Neural crest cell (in vitro differentiated cells): ENCODE measurements around the gene GGA3. TPM values are rescaled to one million over a fixed set of nuclear protein-coding genes. Genes with fewer than 3 reads are reported as not detected.

Source experiments
- DNase-seq: peaks from one replicate; pipeline ENCODE4 v3.0.0; 2021; ENCODE audit warnings: low read depth, mixed read lengths, low spot score
- H3K27ac Mint-ChIP-seq: one replicate; pipeline ENCODE4 v1.8.0; 2021; ENCODE audit warnings: mild to moderate bottlenecking, mixed read lengths; ENCODE audit not compliant: unreplicated experiment
- H3K27me3 Mint-ChIP-seq: 2 replicates; pipeline ENCODE4 v1.8.0; 2021; ENCODE audit warnings: low read depth, mild to moderate bottlenecking, mixed read lengths
- H3K36me3 Mint-ChIP-seq: 2 replicates; pipeline ENCODE4 v1.8.0; 2021; ENCODE audit warnings: low read depth, mild to moderate bottlenecking, mixed read lengths
- H3K4me1 Mint-ChIP-seq: 2 replicates; pipeline ENCODE4 v1.8.0; 2021; ENCODE audit warnings: mixed read lengths
- H3K4me3 Mint-ChIP-seq: one replicate; pipeline ENCODE4 v1.8.0; 2021; ENCODE audit warnings: mild to moderate bottlenecking, mixed read lengths
- H3K9me3 Mint-ChIP-seq: 2 replicates; pipeline ENCODE4 v1.8.0; 2021; ENCODE audit warnings: mixed read lengths
- CTCF ChIP-seq: fragments of 200-600 bp; sonication (generic); conservative IDR thresholded peaks from 2 replicates; pipeline ENCODE4 v1.5.0; 2021; ENCODE audit warnings: antibody characterized with exemption, mild to moderate bottlenecking
- total RNA-seq: library from RNA; stranded (reverse); gene quantifications from 2 replicates; pipeline ENCODE4 v1.2.1, GENCODE V29; 2021

GGA3 gene
- total RNA-seq, 1 donor from 2014 or later = 59.0 TPM

- Mint-ChIP-seq H3K4me1 (no peaks in the 10 kb centered on the region), H3K36me3 (no peaks in the 10 kb centered on the region), H3K9me3 (no peaks in the 10 kb centered on the region), H3K27ac (no peak overlapping the region), H3K27me3 (no peaks in the 10 kb centered on the region), H3K4me3 (no peak overlapping the region)
- DNase-seq = no peak
- TF ChIP-seq CTCF = no peak
Measured at GRCh38 chr17:75194879-75195278, 66.5 kb downstream of the GGA3 start.

GRCh38 chr17:75191584-75191983 is 69.8 kb downstream of the GGA3 start:
- Mint-ChIP-seq H3K27me3 (peaks cover 5% of the 10 kb centered on the region), H3K4me3 (no peak overlapping the region), H3K36me3 (no peaks in the 10 kb centered on the region), H3K9me3 (no peaks in the 10 kb centered on the region), H3K4me1 (no peaks in the 10 kb centered on the region), H3K27ac (no peak overlapping the region)
- no peak for TF ChIP-seq CTCF
- DNase-seq = no peak

- peaks cover 4% of the 10 kb centered on the region for H3K9me3 Mint-ChIP-seq
- no peak overlapping the region for H3K4me3 Mint-ChIP-seq
- no peak for DNase-seq
- no peak overlapping the region for H3K27ac Mint-ChIP-seq
- H3K4me1 Mint-ChIP-seq = peaks cover 10% of the 10 kb centered on the region
- no peak for TF ChIP-seq CTCF
- peaks cover 5% of the 10 kb centered on the region for H3K27me3 Mint-ChIP-seq
- H3K36me3 Mint-ChIP-seq = peaks cover 6% of the 10 kb centered on the region
Measured at GRCh38 chr17:75188614-75189013, 72.8 kb downstream of the GGA3 start.

Other genes with a start within 250 kb of the GGA3 start
- gene MRPL58, start 248.9 kb downstream of the GGA3 start, total RNA-seq = 35.3 and 37.6 TPM in 2 replicates
- 198 and 208 TPM in 2 replicates for gene ATP5PD, start 214.6 kb downstream of the GGA3 start, total RNA-seq
- 35.2 and 37.8 TPM in 2 replicates for gene KCTD2, start 214.4 kb downstream of the GGA3 start, total RNA-seq
- gene SLC16A5, start 173.7 kb downstream of the GGA3 start, total RNA-seq = 6.0 and 7.3 TPM in 2 replicates
- gene ARMC7, start 151.6 kb downstream of the GGA3 start, total RNA-seq = 15.6 and 15.8 TPM in 2 replicates
- 68.0 and 70.2 TPM in 2 replicates for gene NT5C, start 129.9 kb downstream of the GGA3 start, total RNA-seq
- gene JPT1, start 107.1 kb downstream of the GGA3 start, total RNA-seq = 319 and 334 TPM in 2 replicates
- 773 and 776 TPM in 2 replicates for gene SUMO2, start 78.6 kb downstream of the GGA3 start, total RNA-seq
- 122 and 126 TPM in 2 replicates for gene NUP85, start 55.9 kb downstream of the GGA3 start, total RNA-seq
- 84.7 and 86.4 TPM in 2 replicates for gene MRPS7, start 273 bp upstream of the GGA3 start, total RNA-seq
- 13.8 and 15.9 TPM in 2 replicates for gene MIF4GD, start 9.6 kb upstream of the GGA3 start, total RNA-seq
- 15.7 and 18.6 TPM in 2 replicates for gene SLC25A19, start 27.8 kb upstream of the GGA3 start, total RNA-seq
- gene GRB2, start 144.1 kb upstream of the GGA3 start, total RNA-seq = 69.3 and 79.4 TPM in 2 replicates
- gene TMEM94, start 195.0 kb upstream of the GGA3 start, total RNA-seq = 117 and 131 TPM in 2 replicates